CD14-positive monocyte (primary cell): ENCODE results near the gene KCNQ1. TPM values are rescaled to one million over a fixed set of nuclear protein-coding genes. Genes with fewer than 3 reads are reported as not detected.

ENCODE experiments used
- DNase-seq, 3 donors: peaks; one replicate each; pipeline ENCODE4 v3.0.0-alpha.2; 2011 to 2022
- H2AFZ ChIP-seq: 2 replicates; pipeline ENCODE4 v1.6.0; 2012; ENCODE audit warnings: mild to moderate bottlenecking, low read depth, low read length, inconsistent platforms; ENCODE audit not compliant: insufficient read depth, poor library complexity, severe bottlenecking
- H3K27ac ChIP-seq, 2 donors: 1 replicate in 1 of 2; 2 replicates in 1 of 2; pipeline ENCODE4 v1.5.1; 2012 to 2013; ENCODE audit warnings: low read length in 2 of 2, control low read depth in 1 of 2, inconsistent platforms in 1 of 2, low read depth in 1 of 2, mild to moderate bottlenecking in 1 of 2
- H3K27me3 ChIP-seq, 2 donors: one replicate each; pipeline versions ENCODE4 v1.6.0 to v1.6.1; 2011 to 2013; ENCODE audit warnings: low read length in 2 of 2; ENCODE audit not compliant: control insufficient read depth in 2 of 2, insufficient read depth in 2 of 2
- H3K36me3 ChIP-seq, 2 donors: replicated peaks in 1 of 2; 1 replicate in 1 of 2; 2 replicates in 1 of 2; pipeline versions ENCODE4 v1.5.1 to v1.6.1; 2012 to 2013; ENCODE audit warnings: low read length in 2 of 2, control low read depth in 1 of 2, inconsistent platforms in 1 of 2, mild to moderate bottlenecking in 1 of 2; ENCODE audit not compliant: insufficient read depth in 2 of 2, control insufficient read depth in 1 of 2
- H3K4me1 ChIP-seq, 2 donors: 1 replicate in 1 of 2; 2 replicates in 1 of 2; pipeline versions ENCODE4 v1.5.1 to v1.6.1; 2012 to 2013; ENCODE audit warnings: low read length in 2 of 2, control low read depth in 1 of 2, inconsistent platforms in 1 of 2, mild to moderate bottlenecking in 1 of 2, moderate library complexity in 1 of 2; ENCODE audit not compliant: insufficient read depth in 2 of 2, control insufficient read depth in 1 of 2
- H3K4me2 ChIP-seq: replicated peaks from 2 replicates; pipeline ENCODE3; 2012; ENCODE audit warnings: low read length, moderate library complexity, mild to moderate bottlenecking; ENCODE audit not compliant: poor library complexity, severe bottlenecking; ENCODE audit errors: extremely low read depth
- H3K4me3 ChIP-seq, 3 experiments: fragments of 200-600 bp in 1 of 3; sonication (generic) in 1 of 3; replicated peaks in 1 of 3; 1 replicate in 2 of 3; 2 replicates in 1 of 3; pipeline ENCODE4 v1.5.1; 2011 to 2013; ENCODE audit warnings: low read length in 3 of 3, mild to moderate bottlenecking in 3 of 3, control low read depth in 2 of 3, low read depth in 2 of 3, inconsistent platforms in 1 of 3, moderate library complexity in 1 of 3
- H3K79me2 ChIP-seq: 2 replicates; pipeline ENCODE4 v1.6.0; 2012; ENCODE audit warnings: mild to moderate bottlenecking, control low read depth, inconsistent platforms, low read length, moderate library complexity; ENCODE audit not compliant: insufficient read depth
- H3K9ac ChIP-seq: 2 replicates; pipeline ENCODE4 v1.6.0; 2017; ENCODE audit warnings: low read length, mild to moderate bottlenecking; ENCODE audit not compliant: insufficient read depth, poor library complexity, severe bottlenecking
- H3K9me3 ChIP-seq, 2 donors: replicated peaks in 1 of 2; 1 replicate in 1 of 2; 2 replicates in 1 of 2; pipeline versions ENCODE4 v1.5.1 to v1.6.1; 2012 to 2013; ENCODE audit warnings: low read length in 2 of 2, control low read depth in 1 of 2; ENCODE audit not compliant: control insufficient read depth in 1 of 2, insufficient read depth in 1 of 2
- H4K20me1 ChIP-seq: 2 replicates; pipeline ENCODE4 v1.6.0; 2012; ENCODE audit warnings: mild to moderate bottlenecking, low read length, control low read depth, moderate library complexity; ENCODE audit not compliant: insufficient read depth
- H3K27ac Mint-ChIP-seq, 7 donors: one replicate each; pipeline ENCODE4 v1.8.0; 2020; ENCODE audit warnings: mild to moderate bottlenecking in 7 of 7, mixed read lengths in 7 of 7, moderate library complexity in 6 of 7, inconsistent platforms in 2 of 7
- H3K27me3 Mint-ChIP-seq, 3 donors: one replicate each; pipeline ENCODE4 v1.8.0; 2021 to 2022; ENCODE audit warnings: low read depth in 3 of 3, mild to moderate bottlenecking in 3 of 3, mixed read lengths in 3 of 3, moderate library complexity in 3 of 3, inconsistent platforms in 1 of 3
- H3K36me3 Mint-ChIP-seq, 2 donors: one replicate each; pipeline ENCODE4 v1.8.0; 2020; ENCODE audit warnings: mixed read lengths in 2 of 2, inconsistent platforms in 1 of 2, mild to moderate bottlenecking in 1 of 2
- H3K4me1 Mint-ChIP-seq: one replicate; pipeline ENCODE4 v1.8.0; 2020; ENCODE audit warnings: mild to moderate bottlenecking, mixed read lengths
- H3K4me3 Mint-ChIP-seq, 2 donors: one replicate each; pipeline ENCODE4 v1.8.0; 2020; ENCODE audit warnings: mild to moderate bottlenecking in 2 of 2, mixed read lengths in 2 of 2, moderate library complexity in 1 of 2
- H3K9me3 Mint-ChIP-seq, 7 donors: one replicate each; pipeline ENCODE4 v1.8.0; 2020 to 2022; ENCODE audit warnings: mixed read lengths in 7 of 7, mild to moderate bottlenecking in 6 of 7, moderate library complexity in 6 of 7, inconsistent platforms in 2 of 7
- WGBS: methylation state at CpG from one replicate; pipeline ENCODE4 v1.1.5; 2013; ENCODE audit warnings: missing lambda C conversion rate; ENCODE audit not compliant: insufficient coverage; 5-methylcytosine and 5-hydroxymethylcytosine counted together
- intact Hi-C, 2 donors: fragments of 100-400 bp; cut with micrococcal nuclease; formaldehyde crosslinking; loops; one replicate each; pipeline versions ENCODE4 v1.15.0 to v1.15.1; 2023
- polyA plus RNA-seq, 3 donors: library from polyadenylated mRNA; depleted of rRNA in 1 of 3; unstranded in 2 of 3; stranded (reverse) in 1 of 3; fragments of 300-500 nt in 2 of 3; fragments of >200 nt in 1 of 3; fragmentation: Illumina TruSeq in 2 of 3; gene quantifications; 1 replicate in 2 of 3; 2 replicates in 1 of 3; pipeline ENCODE4 v1.2.3, GENCODE V29; 2012 to 2021
- TF ChIP-seq, protein P1 (sequence below): fragments of 200-600 bp; IDR thresholded peaks from one replicate; pipeline ENCODE4 v1.8.0; 2022; ENCODE audit warnings: antibody characterized with exemption, mild to moderate bottlenecking

Gene KCNQ1
- polyA plus RNA-seq, 3 donors: 14.9 to 31.8 (median 21.6) TPM

DNA sequence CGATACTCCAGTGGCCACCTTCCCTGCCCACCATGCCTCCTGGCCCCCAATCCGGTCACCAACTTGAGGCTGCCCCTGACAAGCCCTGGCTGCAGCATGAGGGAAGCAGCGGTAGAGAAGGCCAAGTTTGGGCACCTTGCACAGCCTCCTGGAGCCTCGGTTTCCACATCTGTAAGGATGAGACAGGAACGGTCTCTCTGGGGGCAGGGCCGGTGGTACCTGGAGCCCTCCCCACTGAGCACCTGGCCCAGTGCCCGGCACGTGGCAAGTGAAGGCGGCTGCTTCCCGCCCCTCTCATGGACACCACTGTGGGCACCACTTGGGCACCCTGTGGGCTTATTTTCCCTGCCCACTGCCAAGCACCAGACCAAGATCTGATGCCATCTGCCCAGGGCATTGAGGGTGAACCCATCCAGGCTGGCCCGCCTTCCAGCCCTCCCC is 363.0 kb downstream of the KCNQ1 start:
- Mint-ChIP-seq H3K4me3 (no peak overlapping the region), H3K9me3 (peaks cover 0 to 8% (median 4%) of the 10 kb centered on the region in 7 donors), H3K4me1 (peaks cover 33% of the 10 kb centered on the region), H3K36me3 (peaks cover 23 to 24% of the 10 kb centered on the region in 2 donors), H3K27me3 (peaks cover 1 to 10% (median 5%) of the 10 kb centered on the region in 3 donors), H3K27ac (no peak overlapping the region)
- TF ChIP-seq, protein P1, sequence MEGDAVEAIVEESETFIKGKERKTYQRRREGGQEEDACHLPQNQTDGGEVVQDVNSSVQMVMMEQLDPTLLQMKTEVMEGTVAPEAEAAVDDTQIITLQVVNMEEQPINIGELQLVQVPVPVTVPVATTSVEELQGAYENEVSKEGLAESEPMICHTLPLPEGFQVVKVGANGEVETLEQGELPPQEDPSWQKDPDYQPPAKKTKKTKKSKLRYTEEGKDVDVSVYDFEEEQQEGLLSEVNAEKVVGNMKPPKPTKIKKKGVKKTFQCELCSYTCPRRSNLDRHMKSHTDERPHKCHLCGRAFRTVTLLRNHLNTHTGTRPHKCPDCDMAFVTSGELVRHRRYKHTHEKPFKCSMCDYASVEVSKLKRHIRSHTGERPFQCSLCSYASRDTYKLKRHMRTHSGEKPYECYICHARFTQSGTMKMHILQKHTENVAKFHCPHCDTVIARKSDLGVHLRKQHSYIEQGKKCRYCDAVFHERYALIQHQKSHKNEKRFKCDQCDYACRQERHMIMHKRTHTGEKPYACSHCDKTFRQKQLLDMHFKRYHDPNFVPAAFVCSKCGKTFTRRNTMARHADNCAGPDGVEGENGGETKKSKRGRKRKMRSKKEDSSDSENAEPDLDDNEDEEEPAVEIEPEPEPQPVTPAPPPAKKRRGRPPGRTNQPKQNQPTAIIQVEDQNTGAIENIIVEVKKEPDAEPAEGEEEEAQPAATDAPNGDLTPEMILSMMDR: no peak
- H3K4me2 ChIP-seq: no peak overlapping the region
- H3K9ac ChIP-seq: no peak overlapping the region
- H3K4me3 ChIP-seq: no peak overlapping the region
- H4K20me1 ChIP-seq: peaks cover 12% of the 10 kb centered on the region
- H2AFZ ChIP-seq: no peak overlapping the region
- H3K27me3 ChIP-seq: no peaks in the 10 kb centered on the region
- intact Hi-C loops: no loop called here
- no peaks in the 10 kb centered on the region for H3K36me3 ChIP-seq
- H3K79me2 ChIP-seq: no peaks in the 10 kb centered on the region
- no peaks in the 10 kb centered on the region for H3K9me3 ChIP-seq
- peaks cover 26 to 28% of the 10 kb centered on the region in 2 donors for H3K4me1 ChIP-seq
- over 99% methylated on average over 10 of the region's 11 CpGs for WGBS
- H3K27ac ChIP-seq: no peak overlapping the region
- no peak for DNase-seq

DNA sequence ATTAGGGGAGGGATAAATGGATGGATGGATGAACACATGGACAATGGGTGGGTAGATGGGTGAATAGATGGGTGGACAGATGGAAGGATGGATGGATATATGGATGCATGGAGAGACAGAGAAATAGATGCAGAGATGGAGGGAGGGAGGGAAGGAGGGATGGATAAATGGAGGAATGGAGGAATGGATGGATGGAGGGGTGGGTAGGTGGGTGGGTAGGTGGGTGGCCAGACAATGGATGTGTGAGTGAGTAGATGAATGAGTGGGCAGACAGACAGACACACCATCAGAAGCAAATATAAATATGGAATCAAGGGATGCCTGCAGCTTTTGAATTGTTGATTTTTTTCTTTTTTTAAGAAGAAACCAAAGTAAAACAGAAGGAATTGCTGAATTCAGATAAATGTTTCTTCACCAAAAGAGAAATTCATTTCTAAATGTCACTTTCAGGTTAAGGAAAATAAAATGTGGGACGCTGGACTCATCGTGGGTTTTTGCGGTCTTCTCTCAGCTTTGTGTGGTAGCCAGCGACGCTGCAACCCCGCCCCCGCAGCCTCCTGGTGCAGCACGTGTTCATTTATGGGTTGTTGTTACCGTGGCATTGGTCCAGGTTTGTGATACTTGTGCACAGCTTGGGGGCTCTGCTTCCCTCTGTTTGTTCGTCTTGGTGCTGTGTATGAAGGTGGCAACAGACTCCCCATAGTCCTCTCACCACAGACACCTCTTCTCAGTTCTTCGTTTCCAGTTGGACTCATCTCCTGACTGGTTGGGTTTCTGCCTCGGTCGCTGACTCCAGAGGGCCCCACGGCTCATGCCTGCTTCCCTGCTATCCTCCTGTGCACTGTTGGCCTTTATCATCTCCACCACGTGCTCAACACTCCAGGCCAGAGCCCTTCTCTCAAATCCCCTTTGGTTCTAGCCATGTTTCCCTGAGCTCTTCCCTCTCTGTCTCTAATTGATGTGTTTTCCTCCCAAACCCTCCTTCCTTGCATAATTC is 364.3 kb downstream of the KCNQ1 start:
- no peak overlapping the region for H3K4me3 ChIP-seq
- Mint-ChIP-seq H3K27me3 (peaks cover 1 to 10% (median 3%) of the 10 kb centered on the region in 3 donors), H3K4me1 (peaks cover 43% of the 10 kb centered on the region), H3K9me3 (peaks cover 0 to 8% (median 6%) of the 10 kb centered on the region in 7 donors), H3K36me3 (peaks cover 17 to 27% of the 10 kb centered on the region in 2 donors), H3K27ac (no peak overlapping the region), H3K4me3 (no peak overlapping the region)
- no peaks in the 10 kb centered on the region for H3K9me3 ChIP-seq
- intact Hi-C loops: no loop called here
- H3K79me2 ChIP-seq: no peaks in the 10 kb centered on the region
- peaks cover 35% of the 10 kb centered on the region in 2 donors for H3K4me1 ChIP-seq
- whole genome bisulfite sequencing: 93% methylated on average over 5 of the region's 15 CpGs
- peaks cover 12% of the 10 kb centered on the region for H4K20me1 ChIP-seq
- H3K4me2 ChIP-seq: no peak overlapping the region
- no peak for DNase-seq
- no peaks in the 10 kb centered on the region for H3K36me3 ChIP-seq
- H3K27me3 ChIP-seq: no peaks in the 10 kb centered on the region
- no peak overlapping the region for H3K9ac ChIP-seq
- TF ChIP-seq, protein P1: no peak
- H3K27ac ChIP-seq: no peak overlapping the region
- no peak overlapping the region for H2AFZ ChIP-seq
